ENCODE measurements around the gene LTBR. TPM values are rescaled to one million over a fixed set of nuclear protein-coding genes. Genes with fewer than 3 reads are reported as not detected.

Gene LTBR
- total RNA-seq, 1 donor = 61.3 TPM

DNA sequence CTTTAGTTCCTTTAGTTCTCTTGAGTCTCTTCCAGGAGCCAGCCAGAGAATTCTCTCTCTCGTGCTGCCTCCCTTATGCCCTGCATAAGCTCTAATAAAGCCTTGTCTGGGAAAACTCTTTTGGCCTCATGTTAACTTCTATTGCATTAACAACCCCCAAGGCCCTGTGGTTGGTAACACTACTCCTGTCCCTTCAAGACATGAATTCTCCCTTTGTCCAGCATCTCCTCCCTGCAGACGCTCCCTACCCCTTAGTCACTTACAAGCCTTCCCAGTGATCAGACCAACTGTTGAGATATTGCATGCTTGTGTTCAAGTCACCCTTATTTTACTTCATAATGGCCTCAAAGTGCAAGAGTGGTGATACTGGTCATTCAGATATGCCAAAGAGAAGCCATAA is 12.1 kb downstream of the LTBR start:
- no peak for DNase-seq (ENCODE audit: low read depth)
- no peak overlapping the region for H3K4me3 ChIP-seq (ENCODE audit: low read depth, low read length)

DNA sequence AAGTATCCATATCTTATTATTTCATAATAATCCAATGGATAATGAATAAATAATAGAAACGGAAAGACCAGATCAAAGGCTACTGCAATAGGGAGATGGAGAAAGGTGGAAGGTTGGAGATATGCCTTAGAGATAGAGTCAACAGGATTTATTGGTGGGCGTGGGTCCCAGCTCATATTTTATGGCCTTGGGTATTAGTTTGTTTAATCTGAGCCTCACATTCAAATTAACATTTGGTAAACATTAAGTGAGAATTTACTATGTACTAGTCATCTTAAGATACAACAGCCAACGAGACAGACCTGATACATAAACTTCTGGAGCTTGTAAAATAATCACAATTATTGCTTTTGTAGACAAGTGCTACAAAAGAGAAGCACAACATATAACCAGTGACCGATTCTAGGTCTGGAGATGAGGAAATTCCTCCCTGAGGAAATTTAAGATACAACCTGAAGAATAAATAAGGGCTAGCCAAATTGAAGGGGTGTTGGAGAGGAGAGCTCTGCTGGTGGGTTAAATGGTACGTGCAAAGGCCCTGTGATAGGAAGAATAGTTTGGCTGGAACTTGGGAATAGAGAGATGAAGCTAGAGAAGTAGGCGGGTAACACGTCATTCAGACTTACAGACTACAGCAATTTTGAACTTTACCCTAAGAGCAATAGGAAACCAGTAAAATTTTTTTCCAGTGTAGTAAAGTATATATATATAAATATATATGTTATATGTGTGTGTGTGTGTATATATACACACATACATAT is 16.1 kb downstream of the LTBR start:
- TF ChIP-seq, protein P1, sequence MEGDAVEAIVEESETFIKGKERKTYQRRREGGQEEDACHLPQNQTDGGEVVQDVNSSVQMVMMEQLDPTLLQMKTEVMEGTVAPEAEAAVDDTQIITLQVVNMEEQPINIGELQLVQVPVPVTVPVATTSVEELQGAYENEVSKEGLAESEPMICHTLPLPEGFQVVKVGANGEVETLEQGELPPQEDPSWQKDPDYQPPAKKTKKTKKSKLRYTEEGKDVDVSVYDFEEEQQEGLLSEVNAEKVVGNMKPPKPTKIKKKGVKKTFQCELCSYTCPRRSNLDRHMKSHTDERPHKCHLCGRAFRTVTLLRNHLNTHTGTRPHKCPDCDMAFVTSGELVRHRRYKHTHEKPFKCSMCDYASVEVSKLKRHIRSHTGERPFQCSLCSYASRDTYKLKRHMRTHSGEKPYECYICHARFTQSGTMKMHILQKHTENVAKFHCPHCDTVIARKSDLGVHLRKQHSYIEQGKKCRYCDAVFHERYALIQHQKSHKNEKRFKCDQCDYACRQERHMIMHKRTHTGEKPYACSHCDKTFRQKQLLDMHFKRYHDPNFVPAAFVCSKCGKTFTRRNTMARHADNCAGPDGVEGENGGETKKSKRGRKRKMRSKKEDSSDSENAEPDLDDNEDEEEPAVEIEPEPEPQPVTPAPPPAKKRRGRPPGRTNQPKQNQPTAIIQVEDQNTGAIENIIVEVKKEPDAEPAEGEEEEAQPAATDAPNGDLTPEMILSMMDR (IDR thresholded peaks at IDR 0.05; ENCODE audit: insufficient read depth, low read depth, low read length) = no peak
- no peak for DNase-seq (ENCODE audit: low read depth)
- H3K4me3 ChIP-seq (ENCODE audit: low read depth, low read length) = no peak overlapping the region

More for the DNA sequence above, 12.1 kb downstream of the LTBR start:
- TF ChIP-seq, protein P1 (IDR thresholded peaks at IDR 0.05; ENCODE audit: insufficient read depth, low read depth, low read length) = no peak

DNA sequence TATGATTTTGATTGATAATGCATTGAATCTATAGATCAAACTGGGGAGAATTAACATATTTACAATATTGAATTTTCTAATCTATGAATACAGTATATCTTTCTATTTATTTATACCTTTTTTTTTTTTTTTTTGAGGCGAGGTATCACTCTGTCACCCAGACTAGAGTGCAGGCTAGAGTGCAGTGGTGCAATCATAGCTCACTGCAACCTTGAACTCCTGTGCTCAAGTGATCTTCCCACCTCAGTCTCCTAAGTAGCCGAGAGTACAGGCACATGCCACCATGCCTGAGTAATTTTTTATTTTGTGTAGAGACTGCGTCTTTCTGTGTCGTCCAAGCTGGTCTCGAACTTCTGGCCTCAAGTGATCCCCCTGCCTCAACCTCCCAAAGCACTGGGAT is 20.4 kb downstream of the LTBR start:
- TF ChIP-seq, protein P1 (IDR thresholded peaks at IDR 0.05; ENCODE audit: insufficient read depth, low read depth, low read length) = no peak
- no peak overlapping the region for H3K4me3 ChIP-seq (ENCODE audit: low read depth, low read length)
- DNase-seq (ENCODE audit: low read depth) = no peak

DNA sequence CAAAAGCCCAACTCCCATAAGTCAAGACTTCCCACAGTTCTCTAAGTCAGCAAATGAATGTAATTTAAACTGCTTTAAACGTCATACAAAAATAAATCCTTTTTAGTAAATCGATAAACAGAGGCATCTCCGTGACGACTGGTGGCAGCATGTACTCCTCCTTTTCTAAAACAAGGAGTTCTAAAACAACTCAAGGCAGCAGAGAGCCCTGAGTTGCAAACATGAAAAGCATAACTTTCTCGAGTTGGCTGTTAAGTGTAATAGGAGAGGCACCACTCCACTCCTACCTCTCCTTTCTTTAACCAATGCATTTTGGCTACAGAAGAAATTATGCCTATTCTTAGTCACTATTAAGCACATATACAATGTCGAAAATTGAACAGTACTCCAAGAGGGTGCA is 22.0 kb downstream of the LTBR start:
- no peak for DNase-seq (ENCODE audit: low read depth)
- TF ChIP-seq, protein P1 (IDR thresholded peaks at IDR 0.05; ENCODE audit: insufficient read depth, low read depth, low read length) = no peak
- H3K4me3 ChIP-seq (ENCODE audit: low read depth, low read length) = no peak overlapping the region

DNA sequence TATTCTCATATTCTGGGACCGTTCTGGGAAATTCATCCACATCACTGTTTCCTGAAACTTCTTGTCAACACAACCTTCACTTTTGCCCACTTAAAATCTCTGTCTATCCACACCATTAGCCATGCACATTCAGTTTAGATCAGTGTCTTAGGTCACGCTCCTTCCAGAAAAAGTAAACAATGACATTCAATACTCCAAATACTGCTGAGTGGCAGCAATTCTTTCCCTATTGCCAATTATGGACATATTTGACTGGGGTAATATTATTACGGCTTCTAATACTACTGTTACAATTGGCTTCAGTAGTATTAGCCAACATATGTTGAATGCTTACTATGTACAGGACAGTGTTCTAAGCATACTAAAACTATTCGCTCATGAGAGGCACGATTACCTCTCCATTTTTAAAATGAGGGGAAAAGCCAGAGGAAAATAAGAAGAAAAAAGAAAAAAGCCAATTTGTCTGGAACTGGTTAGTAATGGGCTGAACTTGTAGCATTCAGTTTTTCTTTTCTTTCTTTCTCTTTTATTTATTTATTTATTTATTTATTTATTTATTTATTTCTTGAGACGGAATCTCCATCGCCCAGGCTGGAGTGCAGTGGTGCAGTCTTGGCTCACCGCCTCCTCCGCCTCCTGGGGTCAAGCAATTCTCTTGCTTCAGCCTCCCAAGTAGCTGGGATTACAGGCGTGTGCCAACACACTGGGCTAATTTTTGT is 23.4 kb downstream of the LTBR start:
- TF ChIP-seq, protein P1 (IDR thresholded peaks at IDR 0.05; ENCODE audit: insufficient read depth, low read depth, low read length) = no peak
- H3K4me3 ChIP-seq (ENCODE audit: low read depth, low read length) = no peak overlapping the region
- DNase-seq (ENCODE audit: low read depth) = no peak

DNA sequence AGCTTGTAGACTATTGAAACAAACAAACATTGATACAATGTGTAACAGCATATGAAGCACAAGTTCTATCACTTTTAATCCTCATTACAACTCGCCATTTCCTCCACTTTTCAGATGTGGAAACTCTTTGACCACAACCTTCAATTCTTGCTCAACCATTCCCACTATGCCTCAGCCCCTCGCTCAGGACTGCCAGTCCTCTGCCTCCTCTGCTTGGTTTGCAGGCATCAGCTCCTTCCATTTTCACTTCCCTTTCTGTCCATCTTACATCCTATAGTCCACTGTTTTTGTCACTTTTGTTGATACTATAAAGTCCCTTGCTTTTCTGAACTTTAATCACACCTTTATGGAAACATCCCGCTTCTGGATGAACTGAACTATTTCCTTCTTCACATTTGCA is 32.6 kb downstream of the LTBR start:
- H3K4me3 ChIP-seq (ENCODE audit: low read depth, low read length) = no peak overlapping the region
- TF ChIP-seq, protein P1 (IDR thresholded peaks at IDR 0.05; ENCODE audit: insufficient read depth, low read depth, low read length) = no peak
- DNase-seq (ENCODE audit: low read depth) = no peak

All from fibroblast of villous mesenchyme (primary cell).